Measurements from ENCODE around the gene ZNF205. TPM values are rescaled to one million over a fixed set of nuclear protein-coding genes. Genes with fewer than 3 reads are reported as not detected.
"Not testable (repeated sequence)": the region's sequence is repeated elsewhere in the genome, so short reads cannot be mapped to it uniquely, and the experiment has no call there.

The ZNF205 gene
- total RNA-seq (2014; rRNA removed; shearing (Covaris generic)) = 13.8 and 15.3 TPM in 2 replicates

- no peaks in the 10 kb centered on the region for H3K9me3 ChIP-seq (replicated peaks)
- peak; percentile 52 to 76 for DNase-seq (ENCODE audit: low read depth in 1 of 2, low spot score in 2 of 2)
- H3K27me3 ChIP-seq (replicated peaks) = no peaks in the 10 kb centered on the region
- H3K27ac ChIP-seq = no peak within 1 kb of the TSS
- H3K4me1 ChIP-seq (replicated peaks) = peaks cover 20% of the 10 kb centered on the region
- peaks cover 20% of the 10 kb centered on the region for H3K36me3 ChIP-seq
- H3K4me3 ChIP-seq = peak within 1 kb of the TSS; percentile 55
Observed at GRCh38 chr16:3112058-3112880, at the start of gene ZNF205. Gene ZNF205 (plus strand): TSS chr16:3112586. CDS start chr16:3113431, 845 bp downstream.

DNA sequence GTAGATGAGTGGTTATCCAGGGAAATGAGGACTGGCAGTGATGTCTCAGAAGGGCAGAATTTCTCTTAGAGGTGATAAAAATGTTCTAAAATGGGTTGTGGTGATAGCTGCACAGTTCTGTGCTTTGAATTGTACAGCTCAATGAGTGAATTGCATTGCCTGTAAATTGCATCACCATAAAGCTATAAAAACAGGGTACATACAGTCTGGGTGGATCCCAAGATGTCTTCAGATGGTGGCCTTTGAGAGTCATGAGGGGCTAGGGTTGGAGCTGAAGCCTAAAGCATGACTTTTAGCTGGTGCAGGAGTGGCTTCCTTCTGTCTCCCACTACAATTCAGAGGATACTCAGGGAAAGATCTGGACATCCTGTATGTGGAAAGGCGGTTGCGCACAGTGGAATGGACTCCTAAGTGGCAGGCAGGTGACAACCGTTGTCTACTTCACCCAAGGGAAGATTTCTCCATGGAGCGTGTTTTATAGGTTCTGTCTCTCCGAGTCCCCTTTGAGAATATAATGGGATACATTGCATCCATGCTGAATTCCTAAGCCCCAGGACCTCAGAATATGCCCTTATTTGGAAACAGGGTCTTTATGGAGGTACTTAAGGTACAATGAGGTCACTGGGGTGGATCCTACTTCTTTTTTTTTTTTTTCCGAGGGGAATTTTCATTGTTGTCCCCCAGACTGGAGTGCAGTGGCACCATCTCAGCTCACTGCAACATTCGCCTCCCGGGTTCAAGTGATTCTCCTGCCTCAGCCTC, 48.6 kb upstream of the ZNF205 start:
- H3K27me3 ChIP-seq (replicated peaks) = no peaks in the 10 kb centered on the region
- H3K9me3 ChIP-seq (replicated peaks) = no peaks in the 10 kb centered on the region
- H3K4me3 ChIP-seq = no peak overlapping the region
- no peak overlapping the region for H3K27ac ChIP-seq
- DNase-seq (ENCODE audit: low read depth in 1 of 2, low spot score in 2 of 2) = no peak
- H3K4me1 ChIP-seq (replicated peaks) = peaks cover 32% of the 10 kb centered on the region
- H3K36me3 ChIP-seq = 0 out of 2 replicates have a peak, but pooled peaks cover 8% of the 10 kb centered on the region

DNA sequence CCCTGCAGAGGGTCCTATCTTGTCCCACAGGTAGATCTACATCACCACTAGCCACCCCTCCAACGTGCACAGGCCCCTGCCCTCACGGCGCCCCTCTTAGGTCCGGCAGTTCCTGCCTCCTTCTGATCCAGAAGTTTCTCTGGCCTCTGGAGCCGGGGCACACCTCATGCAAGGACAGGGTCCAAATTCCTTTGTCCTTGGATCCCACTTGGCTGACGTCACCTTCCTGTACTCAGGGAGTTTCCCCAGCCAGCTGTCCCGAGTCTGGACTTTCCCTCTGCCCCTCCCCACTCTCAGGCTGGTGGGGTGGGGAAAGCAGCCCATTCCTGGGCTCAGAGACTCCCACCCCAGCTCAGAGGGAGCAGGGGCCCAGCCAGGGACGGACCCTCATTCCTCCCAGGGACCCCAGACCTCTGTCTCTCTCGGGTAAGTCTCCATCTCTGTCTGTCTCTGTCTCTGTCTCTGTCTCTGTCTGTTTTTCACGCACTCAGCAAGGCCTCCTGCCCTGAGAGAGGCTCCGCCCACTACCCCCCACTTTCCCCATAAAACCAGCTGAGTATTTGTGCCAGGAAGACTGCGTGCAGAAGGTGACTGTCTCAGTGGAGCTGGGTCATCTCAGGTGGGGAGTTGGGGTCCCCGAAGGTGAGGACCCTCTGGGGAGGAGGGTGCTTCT, 47.2 kb upstream of the ZNF205 start, which contains the start of gene IL32:
Gene IL32 (plus strand): TSS at position 572 of the 673 bp plus-strand sequence. CDS start 172 bp downstream, outside the sequence.
- H3K9me3 ChIP-seq (replicated peaks) = no peaks in the 10 kb centered on the region
- peak; percentile 88 to 92 for DNase-seq (ENCODE audit: low read depth in 1 of 2, low spot score in 2 of 2)
- peaks cover 24% of the 10 kb centered on the region for H3K4me1 ChIP-seq (replicated peaks)
- H3K27me3 ChIP-seq (replicated peaks) = no peaks in the 10 kb centered on the region
- 0 out of 2 replicates have a peak, but pooled peaks cover 8% of the 10 kb centered on the region for H3K36me3 ChIP-seq
- H3K4me3 ChIP-seq = peak within 1 kb of the TSS; percentile 35
- H3K27ac ChIP-seq = peak within 1 kb of the TSS; percentile 87

GRCh38 chr16:3065742-3066439, 46.5 kb upstream of the ZNF205 start:
- peaks cover 24% of the 10 kb centered on the region for H3K4me1 ChIP-seq (replicated peaks)
- DNase-seq (ENCODE audit: low read depth in 1 of 2, low spot score in 2 of 2) = peak in 1 of 2 experiments; percentile 16
- H3K9me3 ChIP-seq (replicated peaks) = no peaks in the 10 kb centered on the region
- H3K27me3 ChIP-seq (replicated peaks) = no peaks in the 10 kb centered on the region
- H3K27ac ChIP-seq = peak overlapping the region; percentile 87
- H3K36me3 ChIP-seq = 0 out of 2 replicates have a peak, but pooled peaks cover 8% of the 10 kb centered on the region
- H3K4me3 ChIP-seq = peak overlapping the region; percentile 35

DNA sequence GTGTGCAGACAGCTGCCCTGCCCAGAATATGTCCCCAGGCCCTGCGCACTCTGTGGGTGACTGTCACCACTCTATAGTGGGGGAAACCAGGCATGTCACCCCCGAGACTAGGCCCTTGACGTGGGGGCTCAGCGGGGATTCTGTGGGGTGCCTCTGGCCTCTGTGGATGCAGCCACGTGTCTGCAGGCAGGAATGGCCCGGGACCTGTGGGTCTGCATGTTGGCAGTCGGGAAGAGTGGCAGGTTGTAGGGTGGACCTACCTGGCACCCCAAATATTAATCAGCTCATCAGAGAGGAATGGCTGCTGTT, 46.0 kb upstream of the ZNF205 start:
- H3K36me3 ChIP-seq = 0 out of 2 replicates have a peak, but pooled peaks cover 8% of the 10 kb centered on the region
- H3K4me3 ChIP-seq = peak overlapping the region; percentile 35
- no peak for DNase-seq (ENCODE audit: low read depth in 1 of 2, low spot score in 2 of 2)
- H3K4me1 ChIP-seq (replicated peaks) = peaks cover 24% of the 10 kb centered on the region
- no peaks in the 10 kb centered on the region for H3K9me3 ChIP-seq (replicated peaks)
- no peaks in the 10 kb centered on the region for H3K27me3 ChIP-seq (replicated peaks)
- H3K27ac ChIP-seq = peak overlapping the region; percentile 87; the same call in 1 of the 2 replicates

DNA sequence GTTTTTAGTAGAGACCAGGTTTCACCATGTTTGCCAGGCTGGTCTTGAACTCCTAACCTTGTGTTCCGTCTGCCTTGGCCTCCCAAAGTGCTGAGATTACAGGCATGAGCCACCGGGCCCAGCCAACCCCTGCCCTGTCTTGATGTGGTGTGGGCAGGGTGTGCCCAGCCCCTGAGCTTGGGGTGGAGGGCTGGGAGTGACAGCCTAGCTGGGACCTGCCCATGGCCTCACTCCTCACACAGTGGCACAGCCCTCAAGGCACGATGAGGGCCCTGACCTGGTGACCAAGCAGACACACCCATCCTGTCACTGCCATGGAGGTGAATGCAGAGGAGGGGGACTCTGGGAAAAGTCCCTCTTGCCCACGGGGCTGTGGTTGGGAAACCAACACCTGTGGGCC, 43.9 kb upstream of the ZNF205 start:
- DNase-seq (ENCODE audit: low read depth in 1 of 2, low spot score in 2 of 2) = no peak
- H3K36me3 ChIP-seq = 0 out of 2 replicates have a peak, but pooled peaks cover 8% of the 10 kb centered on the region
- peaks cover 24% of the 10 kb centered on the region for H3K4me1 ChIP-seq (replicated peaks)
- no peaks in the 10 kb centered on the region for H3K27me3 ChIP-seq (replicated peaks)
- no peak overlapping the region for H3K4me3 ChIP-seq
- no peaks in the 10 kb centered on the region for H3K9me3 ChIP-seq (replicated peaks)
- H3K27ac ChIP-seq = no peak overlapping the region

- H3K27me3 ChIP-seq (replicated peaks); H3K4me3 ChIP-seq; H3K27ac ChIP-seq; H3K36me3 ChIP-seq; DNase-seq (ENCODE audit: low read depth in 1 of 2, low spot score in 2 of 2); H3K9me3 ChIP-seq (replicated peaks): not testable (repeated sequence)
- H3K4me1 ChIP-seq (replicated peaks) = peaks cover 24% of the 10 kb centered on the region
Observed at GRCh38 chr16:3069146-3069545, 43.2 kb upstream of the ZNF205 start.

DNA sequence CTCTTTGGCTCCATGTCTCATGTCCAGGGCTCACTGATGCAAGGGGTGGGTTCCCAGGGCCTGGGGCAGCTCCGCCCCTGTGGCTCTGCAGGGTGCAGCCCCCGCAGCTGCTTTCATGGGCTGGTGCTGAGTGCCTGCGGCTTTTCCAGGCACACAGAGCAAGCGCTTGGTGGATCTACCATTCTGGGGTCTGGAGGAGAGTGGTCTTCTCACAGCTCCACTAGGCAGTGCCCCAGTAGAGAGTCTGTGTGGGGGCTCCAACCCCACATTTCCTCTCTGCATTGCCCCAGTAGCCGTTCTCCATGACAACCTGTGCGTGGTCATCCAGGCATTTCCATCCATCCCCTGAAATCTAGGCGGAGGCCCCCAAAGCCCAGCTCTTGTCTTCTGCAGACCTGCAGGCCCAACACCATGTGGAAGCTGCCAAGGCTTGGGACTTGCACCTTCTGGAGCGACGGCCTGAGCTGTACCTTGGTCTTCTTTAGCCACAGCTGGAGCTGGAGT, 41.7 kb upstream of the ZNF205 start:
- Histone ChIP-seq H3K4me3 (no peak overlapping the region), H3K36me3 (0 out of 2 replicates have a peak, but pooled peaks cover 8% of the 10 kb centered on the region), H3K9me3 (replicated peaks) (no peaks in the 10 kb centered on the region), H3K27ac (no peak overlapping the region), H3K27me3 (replicated peaks) (no peaks in the 10 kb centered on the region), H3K4me1 (replicated peaks) (peaks cover 10% of the 10 kb centered on the region)
- DNase-seq (ENCODE audit: low read depth in 1 of 2, low spot score in 2 of 2) = no peak

DNA sequence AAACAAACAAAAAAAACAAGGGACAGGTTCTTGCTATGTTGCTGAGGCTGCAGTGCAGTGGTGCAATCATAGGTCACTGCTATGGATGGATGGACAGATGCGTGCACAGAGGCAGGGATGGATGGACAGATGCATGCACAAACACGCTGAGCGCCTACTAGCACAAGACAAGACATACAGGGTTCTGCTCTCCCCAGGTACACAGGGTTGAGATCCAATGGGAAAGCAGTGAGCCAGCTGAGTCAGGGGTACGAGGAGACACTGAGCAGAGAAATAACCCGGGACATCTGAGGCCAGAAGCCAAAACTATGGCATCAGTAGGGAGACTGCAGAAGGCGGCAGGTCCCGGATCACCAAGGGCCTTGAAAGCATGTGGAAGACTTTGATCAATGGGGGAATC, 40.7 kb upstream of the ZNF205 start:
- Histone ChIP-seq H3K4me1 (replicated peaks) (peaks cover under 1% of the 10 kb centered on the region; the same call in 1 of the 2 replicates), H3K9me3 (replicated peaks) (no peaks in the 10 kb centered on the region), H3K27ac (no peak overlapping the region), H3K27me3 (replicated peaks) (no peaks in the 10 kb centered on the region), H3K36me3 (0 out of 2 replicates have a peak, but pooled peaks cover 8% of the 10 kb centered on the region), H3K4me3 (no peak overlapping the region)
- DNase-seq (ENCODE audit: low read depth in 1 of 2, low spot score in 2 of 2) = no peak

DNA sequence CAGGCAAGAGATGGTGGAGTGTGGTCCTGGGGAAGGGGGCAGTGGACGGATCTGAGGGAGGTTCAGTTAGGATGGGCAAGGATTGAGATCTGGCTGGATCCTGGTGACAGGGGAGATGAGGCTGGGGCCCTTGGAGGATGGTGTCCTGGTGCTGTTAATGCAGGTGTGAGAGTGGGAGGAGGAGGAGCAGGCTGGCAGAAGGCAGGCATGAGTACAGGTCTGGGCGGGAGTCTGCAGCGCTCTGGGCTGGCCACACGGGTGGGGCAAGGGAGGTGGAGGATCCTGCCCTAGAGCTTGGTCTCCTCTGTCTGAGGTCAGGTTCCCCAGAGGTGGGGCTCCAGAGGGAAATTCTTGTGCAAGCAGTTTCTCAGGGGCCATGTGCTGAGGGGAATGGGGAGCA, 40.2 kb upstream of the ZNF205 start:
- not testable (repeated sequence) for H3K4me3 ChIP-seq; H3K27ac ChIP-seq; H3K27me3 ChIP-seq (replicated peaks); H3K36me3 ChIP-seq; DNase-seq (ENCODE audit: low read depth in 1 of 2, low spot score in 2 of 2); H3K4me1 ChIP-seq (replicated peaks); H3K9me3 ChIP-seq (replicated peaks)

GRCh38 chr16:3072576-3073263, 39.7 kb upstream of the ZNF205 start:
- H3K36me3 ChIP-seq; H3K4me3 ChIP-seq; H3K4me1 ChIP-seq (replicated peaks); DNase-seq (ENCODE audit: low read depth in 1 of 2, low spot score in 2 of 2); H3K27me3 ChIP-seq (replicated peaks); H3K9me3 ChIP-seq (replicated peaks); H3K27ac ChIP-seq: not testable (repeated sequence)

DNA sequence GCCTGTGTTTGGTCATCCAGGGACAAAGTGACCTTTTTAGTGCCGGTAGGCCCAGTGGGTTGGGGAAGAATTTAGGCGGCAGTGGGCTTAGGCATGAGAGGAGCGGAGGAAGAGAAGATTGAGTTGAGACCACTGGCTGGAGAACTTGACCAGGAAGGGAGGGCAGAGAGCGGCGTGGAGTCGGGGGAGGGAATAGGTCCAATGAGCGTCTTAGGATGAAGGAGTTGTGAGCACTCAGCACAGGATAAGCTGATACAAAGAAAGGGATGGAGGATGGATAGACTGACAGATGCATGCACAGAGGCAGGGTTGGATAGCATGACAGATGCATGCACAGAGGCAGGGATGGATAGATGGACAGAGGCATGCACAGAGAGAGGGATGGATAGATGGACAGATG, 38.9 kb upstream of the ZNF205 start:
- DNase-seq (ENCODE audit: low read depth in 1 of 2, low spot score in 2 of 2) = no peak
- 0 out of 2 replicates have a peak, but pooled peaks cover 2% of the 10 kb centered on the region for H3K36me3 ChIP-seq
- no peaks in the 10 kb centered on the region for H3K9me3 ChIP-seq (replicated peaks)
- H3K27me3 ChIP-seq (replicated peaks) = peaks cover 7% of the 10 kb centered on the region; the same call in 1 of the 2 replicates
- H3K27ac ChIP-seq = no peak overlapping the region
- no peak overlapping the region for H3K4me3 ChIP-seq
- peaks cover 4% of the 10 kb centered on the region; the same call in 1 of the 2 replicates for H3K4me1 ChIP-seq (replicated peaks)

All from SJSA1 (cell line).